Measurements from ENCODE around the gene RIN3.

RIN3 gene

GRCh38 chr14:92651758-92652406 is 138.3 kb downstream of the RIN3 start:
- no peak for DNase-seq

- DNase-seq, result no peak
These were observed 139.0 kb downstream of the RIN3 start for GRCh38 chr14:92652413-92653151.

GRCh38 chr14:92653162-92653651 is 139.6 kb downstream of the RIN3 start:
- no peak for DNase-seq

- no peak for DNase-seq
These were observed 140.8 kb downstream of the RIN3 start for GRCh38 chr14:92654239-92654901.

- DNase-seq, result no peak
These were observed 142.0 kb downstream of the RIN3 start for GRCh38 chr14:92655419-92656201.

- no peak for DNase-seq
These were observed 142.9 kb downstream of the RIN3 start for GRCh38 chr14:92656306-92657081.

GRCh38 chr14:92657457-92658142 is 144.0 kb downstream of the RIN3 start:
- no peak for DNase-seq

GRCh38 chr14:92658160-92658559 is 144.6 kb downstream of the RIN3 start:
- no peak for DNase-seq

GRCh38 chr14:92658684-92659083 is 145.1 kb downstream of the RIN3 start:
- no peak for DNase-seq

GRCh38 chr14:92659765-92660561 is 146.4 kb downstream of the RIN3 start:
- DNase-seq, result no peak

GRCh38 chr14:92660571-92660970 is 147.0 kb downstream of the RIN3 start:
- no peak for DNase-seq

- DNase-seq, result no peak
These were observed 149.5 kb downstream of the RIN3 start for GRCh38 chr14:92663049-92663448.

- DNase-seq, result no peak
These were observed 152.1 kb downstream of the RIN3 start for GRCh38 chr14:92665661-92666110.

- DNase-seq, result no peak
These were observed 152.7 kb downstream of the RIN3 start for GRCh38 chr14:92666251-92666650.

GRCh38 chr14:92668276-92668973 is 154.8 kb downstream of the RIN3 start:
- no peak for DNase-seq

GRCh38 chr14:92670160-92670559 is 156.6 kb downstream of the RIN3 start:
- DNase-seq, result no peak

- no peak for DNase-seq
These were observed 157.2 kb downstream of the RIN3 start for GRCh38 chr14:92670643-92671366.

- no peak for DNase-seq
These were observed 160.1 kb downstream of the RIN3 start for GRCh38 chr14:92673601-92674150.

- no peak for DNase-seq
These were observed 161.8 kb downstream of the RIN3 start for GRCh38 chr14:92675421-92675820.

All from amniotic stem cell (primary cell).